A375 (cell line): ENCODE measurements around the gene TEX51. TPM values are rescaled to one million over a fixed set of nuclear protein-coding genes. Genes with fewer than 3 reads are reported as not detected.

Experiments
- total RNA-seq: library from RNA; depleted of rRNA; stranded (reverse); fragments of >200 nt; shearing (Covaris generic); gene quantifications from 2 replicates; pipeline ENCODE4 v1.2.3, GENCODE V29; 2014; rRNA removed

The TEX51 gene
- total RNA-seq, result not detected in 2 replicates

GRCh38 chr2:126898636-126899035, at the start of gene TEX51:
TSS of gene TEX51 (plus strand) at chr2:126898890. CDS start at chr2:126898919, 29 bp downstream.

Other genes with a start within 250 kb of the TEX51 start
- gene GYPC, start 242.7 kb upstream of the TEX51 start, total RNA-seq, result 94.1 and 118 TPM in 2 replicates
- 6.5 and 10.5 TPM in 2 replicates for gene BIN1, start 208.3 kb downstream of the TEX51 start, total RNA-seq